Measurements from ENCODE around the gene RANBP17.
A peak's percentile ranks its signal among the peaks of the same experiment; 100 is the strongest.
"Not testable (repeated sequence)": the region's sequence is repeated elsewhere in the genome, so short reads cannot be mapped to it uniquely, and the experiment has no call there.

The RANBP17 gene

DNA sequence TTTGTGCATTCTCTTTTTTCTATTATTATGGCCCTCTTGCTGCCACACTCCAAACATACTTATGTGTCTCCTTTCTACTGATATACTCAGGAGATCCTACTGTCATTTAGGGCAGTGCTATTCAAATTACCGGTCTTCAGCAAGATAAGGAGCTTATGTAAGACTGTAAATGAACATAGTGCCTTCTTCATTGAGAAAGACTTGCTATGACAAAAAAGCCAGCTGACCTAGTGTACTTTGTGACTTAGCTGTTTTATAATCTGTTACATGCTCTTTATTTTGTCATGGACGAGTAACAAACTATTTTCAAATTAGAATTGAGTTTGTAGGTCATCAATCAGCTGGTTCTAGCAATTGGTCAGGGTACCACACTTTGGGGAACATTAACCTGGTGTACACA is 32.8 kb downstream of the RANBP17 start:
- H3K4me3 ChIP-seq (replicated peaks in 1 of 2; ENCODE audit: low read depth in 2 of 2, low read length in 2 of 2) = no peak overlapping the region
- TF ChIP-seq, protein P1, sequence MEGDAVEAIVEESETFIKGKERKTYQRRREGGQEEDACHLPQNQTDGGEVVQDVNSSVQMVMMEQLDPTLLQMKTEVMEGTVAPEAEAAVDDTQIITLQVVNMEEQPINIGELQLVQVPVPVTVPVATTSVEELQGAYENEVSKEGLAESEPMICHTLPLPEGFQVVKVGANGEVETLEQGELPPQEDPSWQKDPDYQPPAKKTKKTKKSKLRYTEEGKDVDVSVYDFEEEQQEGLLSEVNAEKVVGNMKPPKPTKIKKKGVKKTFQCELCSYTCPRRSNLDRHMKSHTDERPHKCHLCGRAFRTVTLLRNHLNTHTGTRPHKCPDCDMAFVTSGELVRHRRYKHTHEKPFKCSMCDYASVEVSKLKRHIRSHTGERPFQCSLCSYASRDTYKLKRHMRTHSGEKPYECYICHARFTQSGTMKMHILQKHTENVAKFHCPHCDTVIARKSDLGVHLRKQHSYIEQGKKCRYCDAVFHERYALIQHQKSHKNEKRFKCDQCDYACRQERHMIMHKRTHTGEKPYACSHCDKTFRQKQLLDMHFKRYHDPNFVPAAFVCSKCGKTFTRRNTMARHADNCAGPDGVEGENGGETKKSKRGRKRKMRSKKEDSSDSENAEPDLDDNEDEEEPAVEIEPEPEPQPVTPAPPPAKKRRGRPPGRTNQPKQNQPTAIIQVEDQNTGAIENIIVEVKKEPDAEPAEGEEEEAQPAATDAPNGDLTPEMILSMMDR (IDR thresholded peaks at IDR 0.05; ENCODE audit: low read depth, low read length) = no peak
- no peak for DNase-seq (ENCODE audit: low read depth in 2 of 2)

- TF ChIP-seq, protein P1 (IDR thresholded peaks at IDR 0.05; ENCODE audit: low read depth, low read length) = peak; percentile 71
- peak; percentile 65 to 74 for DNase-seq (ENCODE audit: low read depth in 2 of 2)
Observed at GRCh38 chr5:170896779-170897178, 35.0 kb downstream of the RANBP17 start.

DNA sequence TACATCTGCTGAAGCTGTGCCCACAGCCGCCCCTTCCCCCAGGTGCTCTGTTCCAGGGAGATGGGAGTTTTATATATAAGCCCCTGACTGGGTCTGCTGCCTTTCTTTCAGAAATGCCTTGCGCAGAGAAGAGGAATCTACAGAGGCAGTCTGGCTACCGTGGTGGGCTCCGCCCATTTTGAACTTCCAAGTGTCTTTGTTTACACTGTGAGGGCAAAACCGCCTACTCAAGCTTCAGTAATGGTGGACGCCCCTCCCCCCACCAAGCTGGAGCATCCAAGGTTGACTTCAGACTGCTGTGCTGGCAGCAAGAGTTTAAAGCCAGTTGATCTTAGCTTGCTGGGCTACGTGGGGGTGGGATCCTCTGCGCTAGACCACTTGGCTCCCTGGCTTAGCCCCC is 41.3 kb downstream of the RANBP17 start:
- TF ChIP-seq, protein P1 (IDR thresholded peaks at IDR 0.05; ENCODE audit: low read depth, low read length) = no peak
- H3K4me3 ChIP-seq (replicated peaks in 1 of 2; ENCODE audit: low read depth in 2 of 2, low read length in 2 of 2) = no peak overlapping the region
- DNase-seq (ENCODE audit: low read depth in 2 of 2) = no peak

More at GRCh38 chr5:170896779-170897178, 35.0 kb downstream of the RANBP17 start:
- H3K4me3 ChIP-seq (replicated peaks in 1 of 2; ENCODE audit: low read depth in 2 of 2, low read length in 2 of 2) = no peak overlapping the region

DNA sequence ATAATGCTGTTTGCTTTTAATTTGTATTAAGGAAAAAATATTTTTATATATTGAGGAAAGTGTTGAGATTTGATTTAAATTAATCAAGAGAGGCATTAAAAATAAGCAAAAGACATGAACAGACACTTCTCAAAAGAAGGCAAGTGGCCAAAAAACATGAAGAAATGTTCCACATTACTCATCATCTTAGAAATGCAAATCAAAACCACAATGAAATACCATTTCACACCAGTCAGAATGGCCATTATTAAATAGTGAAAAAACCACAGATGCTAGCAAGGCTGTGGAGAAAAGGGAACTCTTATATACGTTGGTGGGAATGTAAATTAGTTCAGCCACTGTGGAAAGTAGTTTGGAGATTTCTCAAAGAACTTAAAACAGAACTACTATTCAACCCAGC is 45.9 kb downstream of the RANBP17 start:
- no peak overlapping the region for H3K4me3 ChIP-seq (replicated peaks in 1 of 2; ENCODE audit: low read depth in 2 of 2, low read length in 2 of 2)
- TF ChIP-seq, protein P1 (IDR thresholded peaks at IDR 0.05; ENCODE audit: low read depth, low read length) = no peak
- peak; percentile 66 to 74 for DNase-seq (ENCODE audit: low read depth in 2 of 2)

GRCh38 chr5:170913573-170913972 is 51.8 kb downstream of the RANBP17 start:
- TF ChIP-seq, protein P1 (IDR thresholded peaks at IDR 0.05; ENCODE audit: low read depth, low read length) = no peak
- H3K4me3 ChIP-seq (replicated peaks in 1 of 2; ENCODE audit: low read depth in 2 of 2, low read length in 2 of 2) = no peak overlapping the region
- no peak for DNase-seq (ENCODE audit: low read depth in 2 of 2)

DNA sequence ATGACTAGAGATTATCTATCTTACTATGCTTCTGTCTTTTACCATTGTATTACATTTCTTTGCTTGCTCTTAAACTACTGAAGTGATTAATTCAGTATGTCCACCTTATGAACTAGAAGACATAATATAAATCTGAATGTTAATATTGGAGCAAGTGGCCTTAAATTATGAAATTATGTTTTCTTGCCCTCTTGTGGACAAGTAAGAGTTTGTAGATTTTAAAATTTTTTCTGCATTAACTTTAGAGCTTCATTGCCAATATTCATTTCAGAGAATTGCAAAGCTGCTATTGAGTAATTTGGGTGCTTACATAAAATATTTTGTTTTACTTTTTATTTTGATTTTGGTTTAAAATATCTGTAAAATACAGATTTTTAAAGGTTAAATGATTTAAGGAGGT is 55.3 kb downstream of the RANBP17 start:
- peak; percentile 23 to 36 for DNase-seq (ENCODE audit: low read depth in 2 of 2)
- H3K4me3 ChIP-seq (replicated peaks in 1 of 2; ENCODE audit: low read depth in 2 of 2, low read length in 2 of 2) = no peak overlapping the region
- TF ChIP-seq, protein P1 (IDR thresholded peaks at IDR 0.05; ENCODE audit: low read depth, low read length) = peak; percentile 17

GRCh38 chr5:170920196-170920595 is 58.4 kb downstream of the RANBP17 start:
- peak in 1 of 2 donors; percentile 24 for DNase-seq (ENCODE audit: low read depth in 2 of 2)
- H3K4me3 ChIP-seq (replicated peaks in 1 of 2; ENCODE audit: low read depth in 2 of 2, low read length in 2 of 2) = no peak overlapping the region
- TF ChIP-seq, protein P1 (IDR thresholded peaks at IDR 0.05; ENCODE audit: low read depth, low read length) = no peak

- DNase-seq (ENCODE audit: low read depth in 2 of 2); H3K4me3 ChIP-seq (replicated peaks in 1 of 2; ENCODE audit: low read depth in 2 of 2, low read length in 2 of 2): not testable (repeated sequence)
Observed at GRCh38 chr5:170922331-170922730, 60.5 kb downstream of the RANBP17 start.

Measured in cardiac fibroblast (primary cell).